ENCODE data around the gene ADGRL2.

DNA sequence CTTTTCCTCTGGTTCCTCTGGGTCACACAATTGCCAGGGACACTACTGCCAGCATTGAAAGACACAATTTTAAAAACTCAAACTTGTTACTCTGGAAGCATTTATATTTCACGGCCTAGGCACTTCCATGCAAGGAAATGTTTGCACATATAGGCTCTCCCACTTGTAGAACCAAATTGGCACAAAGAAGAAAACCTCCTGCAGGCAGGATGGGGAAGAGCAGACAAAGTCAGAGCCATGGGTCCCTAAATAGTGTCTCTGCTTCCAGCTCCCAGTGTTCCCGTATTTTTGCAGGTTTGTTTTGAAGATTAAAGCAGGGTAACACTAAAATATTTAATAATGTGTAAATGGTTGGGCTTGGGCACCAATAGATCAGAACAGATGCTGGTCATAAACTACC is 19.0 kb upstream of the ADGRL2 start:
- TF ChIP-seq EZH2 (IDR thresholded peaks at IDR 0.05; ENCODE audit: insufficient read depth, low read length) = no peak
- TF ChIP-seq, protein P1, sequence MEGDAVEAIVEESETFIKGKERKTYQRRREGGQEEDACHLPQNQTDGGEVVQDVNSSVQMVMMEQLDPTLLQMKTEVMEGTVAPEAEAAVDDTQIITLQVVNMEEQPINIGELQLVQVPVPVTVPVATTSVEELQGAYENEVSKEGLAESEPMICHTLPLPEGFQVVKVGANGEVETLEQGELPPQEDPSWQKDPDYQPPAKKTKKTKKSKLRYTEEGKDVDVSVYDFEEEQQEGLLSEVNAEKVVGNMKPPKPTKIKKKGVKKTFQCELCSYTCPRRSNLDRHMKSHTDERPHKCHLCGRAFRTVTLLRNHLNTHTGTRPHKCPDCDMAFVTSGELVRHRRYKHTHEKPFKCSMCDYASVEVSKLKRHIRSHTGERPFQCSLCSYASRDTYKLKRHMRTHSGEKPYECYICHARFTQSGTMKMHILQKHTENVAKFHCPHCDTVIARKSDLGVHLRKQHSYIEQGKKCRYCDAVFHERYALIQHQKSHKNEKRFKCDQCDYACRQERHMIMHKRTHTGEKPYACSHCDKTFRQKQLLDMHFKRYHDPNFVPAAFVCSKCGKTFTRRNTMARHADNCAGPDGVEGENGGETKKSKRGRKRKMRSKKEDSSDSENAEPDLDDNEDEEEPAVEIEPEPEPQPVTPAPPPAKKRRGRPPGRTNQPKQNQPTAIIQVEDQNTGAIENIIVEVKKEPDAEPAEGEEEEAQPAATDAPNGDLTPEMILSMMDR (IDR thresholded peaks at IDR 0.05; ENCODE audit: insufficient read depth, low read depth, low read length) = no peak

Measured in astrocyte (in vitro differentiated cells and primary cell).